ENCODE measurements around the gene SSMEM1.
"Not testable (repeated sequence)": the region's sequence is repeated elsewhere in the genome, so short reads cannot be mapped to it uniquely, and the experiment has no call there.

SSMEM1 gene, protein sequence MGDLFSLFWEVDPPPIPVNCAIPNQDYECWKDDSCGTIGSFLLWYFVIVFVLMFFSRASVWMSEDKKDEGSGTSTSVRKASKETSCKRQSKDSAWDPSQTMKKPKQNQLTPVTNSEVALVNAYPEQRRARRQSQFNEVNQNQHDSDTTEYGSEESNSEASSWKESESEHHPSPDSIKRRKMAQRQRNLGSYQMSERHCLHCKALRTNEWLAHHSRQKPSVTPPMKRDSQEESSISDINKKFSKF

DNA sequence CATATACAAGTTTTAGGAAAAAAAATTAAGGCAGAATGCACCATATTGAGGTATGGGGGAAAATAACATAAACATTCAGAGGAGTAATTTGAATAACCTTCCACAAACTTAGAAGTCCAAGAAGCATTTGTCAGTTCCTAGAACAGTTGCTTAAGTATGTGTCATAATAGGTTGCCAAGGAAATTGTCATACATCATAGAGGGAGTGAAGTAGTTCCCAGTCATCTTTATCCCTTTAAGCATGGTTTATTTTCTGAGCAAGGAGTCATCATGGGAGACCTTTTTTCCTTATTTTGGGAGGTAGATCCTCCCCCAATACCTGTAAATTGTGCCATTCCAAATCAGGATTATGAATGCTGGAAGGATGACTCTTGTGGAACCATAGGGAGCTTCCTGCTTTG, at the start of gene SSMEM1:
SSMEM1 (plus strand) TSS at position 219 of the 400 bp plus-strand sequence; CDS start at position 270, 51 bp downstream.
- no peak for DNase-seq (ENCODE audit: low spot score)

DNA sequence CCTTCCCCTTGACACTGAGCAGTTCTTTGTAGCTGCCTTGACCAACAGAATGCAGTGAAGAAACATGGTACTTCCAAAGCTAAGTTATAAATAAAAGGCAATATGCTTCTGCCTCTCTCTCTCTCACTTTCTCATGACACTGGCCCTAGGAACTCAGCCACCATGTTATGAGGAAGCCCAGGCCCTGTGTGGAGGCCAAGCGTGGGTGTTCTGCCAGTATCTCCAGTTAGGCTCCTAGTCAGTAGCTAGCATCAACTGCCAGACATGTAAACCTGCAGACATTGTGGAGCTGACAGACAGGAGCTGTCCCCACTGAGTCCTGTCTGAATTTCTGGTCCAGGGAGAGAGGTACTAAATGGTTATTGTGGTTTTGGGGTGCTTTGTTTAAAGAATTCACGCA, 47.6 kb upstream of the SSMEM1 start:
- DNase-seq (ENCODE audit: low spot score): no peak

DNA sequence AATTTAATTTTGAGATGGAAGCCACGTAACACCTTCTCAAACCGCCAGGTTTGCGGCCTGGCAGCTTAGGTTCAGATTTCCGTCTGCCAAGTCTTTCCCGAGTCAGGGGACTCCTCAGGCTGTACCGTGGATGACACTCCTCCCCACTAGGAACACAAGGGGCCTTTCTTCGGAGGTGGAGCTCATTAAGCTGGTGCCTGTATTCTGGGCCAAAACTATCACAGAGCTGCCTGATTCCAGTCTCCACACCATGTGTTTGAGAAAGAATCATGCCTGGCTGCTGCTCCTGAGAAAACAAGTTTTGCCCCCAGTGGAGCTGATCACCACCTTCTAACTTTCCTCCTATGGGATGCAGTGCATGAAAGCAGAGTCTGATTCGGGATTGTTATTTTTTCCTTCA, 47.2 kb upstream of the SSMEM1 start:
- no peak for DNase-seq (ENCODE audit: low spot score)

DNA sequence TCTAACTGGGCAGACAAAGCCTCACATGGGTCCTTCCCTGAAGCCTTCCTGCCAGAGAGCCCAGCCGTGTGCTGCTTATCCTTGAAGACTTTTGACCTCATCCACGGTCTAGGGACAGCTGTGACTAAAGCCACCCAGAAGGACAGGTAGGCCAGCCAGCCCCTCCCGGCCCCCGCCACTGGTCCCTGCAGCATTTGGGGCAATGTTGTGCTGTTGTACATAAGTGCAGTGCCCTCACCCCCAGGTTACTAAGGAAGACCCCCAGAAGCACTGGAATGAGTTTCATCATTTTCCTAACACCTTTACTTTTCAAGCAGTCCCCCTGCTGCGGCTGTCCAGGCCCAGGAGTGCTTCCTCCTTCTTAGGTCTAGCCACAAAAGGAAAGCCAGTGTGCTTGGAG, 45.5 kb upstream of the SSMEM1 start:
- DNase-seq (ENCODE audit: low spot score): no peak

DNA sequence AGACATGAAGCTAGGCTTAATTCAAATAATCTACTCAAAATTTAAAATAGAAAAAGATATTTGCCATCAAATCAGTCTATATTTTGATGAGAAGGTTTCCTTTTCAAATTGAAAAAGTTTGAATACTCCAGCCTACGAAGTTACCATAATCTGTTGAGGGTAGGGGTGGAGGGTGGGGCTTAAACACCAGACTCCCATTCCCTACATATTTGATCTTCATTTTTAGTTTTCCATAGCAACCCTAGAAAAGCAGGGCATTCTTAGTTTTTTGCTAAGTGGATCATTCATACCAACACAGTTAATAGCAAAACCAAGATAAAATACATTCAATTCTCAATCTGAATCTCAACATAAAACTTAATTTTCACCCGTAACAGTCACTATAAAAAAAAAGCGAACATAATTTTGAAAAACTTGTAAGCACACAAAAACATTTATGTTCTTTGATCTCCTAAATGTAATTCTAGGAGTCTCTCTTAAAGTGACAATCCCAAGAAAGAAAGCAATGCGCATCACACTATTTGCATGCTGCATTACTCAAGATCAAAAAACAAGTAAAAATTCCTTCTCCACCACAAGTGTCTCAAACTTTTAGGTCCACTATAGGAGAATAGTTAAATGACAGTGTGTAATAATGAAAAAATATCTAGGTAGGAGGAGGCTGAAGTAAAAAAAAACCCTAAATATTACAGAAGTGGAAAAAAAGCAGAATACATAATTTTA, 33.3 kb upstream of the SSMEM1 start:
- DNase-seq (ENCODE audit: low spot score): no peak

DNA sequence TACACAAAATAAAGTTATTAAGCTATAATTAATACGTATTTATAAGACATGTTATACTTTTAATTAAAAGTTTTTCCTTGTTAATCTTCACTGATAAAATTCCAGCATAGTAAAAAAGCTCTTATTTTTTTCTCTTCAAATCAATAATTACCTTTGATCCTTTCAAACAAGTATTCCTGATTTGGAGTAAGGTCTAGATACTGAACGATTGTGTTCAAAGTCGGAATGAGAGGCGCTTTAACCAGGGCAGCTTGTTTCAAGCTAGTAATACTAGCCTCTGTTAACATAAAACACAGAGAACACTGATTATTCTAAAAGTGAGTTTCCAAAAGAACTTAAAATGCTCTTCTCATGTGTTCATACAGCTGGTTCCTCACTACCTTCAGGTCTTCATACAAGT, 29.4 kb upstream of the SSMEM1 start:
- no peak for DNase-seq (ENCODE audit: low spot score)

DNA sequence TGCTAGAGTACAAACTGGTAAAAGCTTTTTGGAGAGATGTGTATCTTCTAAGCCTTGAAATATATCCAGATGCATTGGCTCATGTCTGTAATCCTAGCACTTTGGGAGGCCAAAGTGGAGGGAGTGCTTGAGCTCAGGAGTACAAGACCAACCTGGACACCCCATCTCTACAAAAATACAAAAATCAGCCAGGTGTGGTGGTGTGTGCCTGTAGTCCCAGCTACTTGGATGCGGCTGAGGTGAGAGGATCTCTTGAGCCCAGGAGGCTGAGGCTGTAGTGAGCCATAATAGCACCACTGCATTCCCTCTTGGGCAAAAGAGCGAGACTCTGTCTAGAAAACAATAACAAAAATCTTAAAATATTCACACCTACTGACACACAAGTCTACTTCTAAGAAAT, 28.0 kb upstream of the SSMEM1 start:
- no peak for DNase-seq (ENCODE audit: low spot score)

DNA sequence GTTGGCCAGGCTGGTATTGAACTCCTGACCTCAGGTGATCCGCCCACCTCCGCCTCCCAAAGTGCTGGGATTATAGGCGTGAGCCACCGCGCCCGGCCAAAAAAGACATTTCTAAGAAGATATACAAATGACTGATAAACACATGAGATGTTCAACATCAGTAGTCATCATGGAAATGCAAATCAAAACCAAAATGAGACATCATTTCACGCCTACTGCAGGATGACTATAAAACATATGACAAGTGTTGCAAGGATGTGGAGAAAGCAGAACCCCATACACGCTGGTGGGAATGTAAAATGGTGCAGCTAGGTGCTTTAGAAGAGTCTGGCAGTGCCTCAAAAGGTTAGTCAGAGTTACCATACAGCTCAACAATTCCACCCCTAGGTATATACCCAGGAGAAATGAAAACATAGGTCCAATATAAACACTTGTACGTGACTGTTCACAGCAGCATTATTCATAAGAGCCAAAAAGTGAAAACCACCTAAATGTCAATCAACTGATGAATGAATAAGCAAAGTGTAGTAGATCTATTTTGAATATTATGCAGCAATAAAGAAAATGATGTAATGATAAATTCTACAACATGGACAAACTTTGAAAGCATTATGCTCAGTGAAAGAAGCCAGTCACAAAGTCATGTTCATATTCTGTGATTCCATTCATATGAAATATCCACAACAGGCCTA, 26.9 kb upstream of the SSMEM1 start:
- no peak for DNase-seq (ENCODE audit: low spot score)

DNA sequence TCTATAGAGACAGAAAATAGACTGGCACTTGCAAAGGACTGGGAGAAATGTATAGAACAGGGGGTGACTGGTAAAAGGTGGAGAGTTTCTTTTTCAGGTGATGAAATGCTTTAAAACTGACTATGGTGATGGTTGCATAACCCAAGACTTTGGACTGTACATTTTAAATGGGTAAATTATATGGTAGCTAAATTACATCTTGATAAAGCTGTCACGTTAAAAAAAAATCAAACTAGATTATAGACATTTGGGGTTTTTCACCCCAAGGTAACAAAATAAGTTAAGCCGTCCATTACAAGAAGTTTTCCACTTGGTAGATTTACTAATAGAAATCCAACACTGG, 26.4 kb upstream of the SSMEM1 start:
- no peak for DNase-seq (ENCODE audit: low spot score)

DNA sequence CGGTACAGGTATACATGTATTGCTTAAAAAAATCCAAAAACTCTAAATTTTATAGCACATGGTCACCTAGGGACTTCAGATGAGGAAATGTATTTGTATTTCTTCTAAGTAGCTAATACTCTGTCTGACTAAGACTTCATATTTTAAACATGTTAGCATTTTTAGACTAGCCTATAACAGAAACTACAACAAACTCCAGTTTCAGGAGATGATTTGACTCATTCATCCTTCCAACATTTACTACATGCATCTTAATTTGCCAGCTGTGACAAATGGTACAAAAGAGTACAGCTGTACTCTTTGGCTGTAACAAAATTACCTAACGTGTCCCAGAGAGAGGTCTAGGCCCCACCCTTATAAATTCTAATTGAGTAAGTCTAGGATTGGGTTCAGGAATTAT, 24.7 kb upstream of the SSMEM1 start:
- no peak for DNase-seq (ENCODE audit: low spot score)

DNA sequence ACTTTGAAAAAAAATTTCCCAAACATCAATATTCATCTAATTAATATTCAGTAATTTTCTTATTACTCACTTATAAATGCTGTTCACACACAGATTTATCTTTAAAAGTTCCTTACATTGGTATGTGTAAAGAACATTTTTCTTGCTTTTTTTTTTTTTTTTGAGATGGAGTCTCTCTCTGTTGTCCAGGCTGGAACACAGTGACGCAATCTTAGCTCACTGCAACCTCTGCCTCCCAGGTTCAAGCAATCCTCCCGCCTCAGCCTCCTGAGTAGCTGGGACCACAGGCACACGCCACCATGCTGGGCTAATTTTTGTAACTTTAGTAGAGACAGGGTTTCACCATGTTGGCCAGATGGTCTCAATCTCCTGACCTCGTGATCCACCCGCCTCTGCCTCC, 23.3 kb upstream of the SSMEM1 start:
- DNase-seq (ENCODE audit: low spot score): not testable (repeated sequence)

DNA sequence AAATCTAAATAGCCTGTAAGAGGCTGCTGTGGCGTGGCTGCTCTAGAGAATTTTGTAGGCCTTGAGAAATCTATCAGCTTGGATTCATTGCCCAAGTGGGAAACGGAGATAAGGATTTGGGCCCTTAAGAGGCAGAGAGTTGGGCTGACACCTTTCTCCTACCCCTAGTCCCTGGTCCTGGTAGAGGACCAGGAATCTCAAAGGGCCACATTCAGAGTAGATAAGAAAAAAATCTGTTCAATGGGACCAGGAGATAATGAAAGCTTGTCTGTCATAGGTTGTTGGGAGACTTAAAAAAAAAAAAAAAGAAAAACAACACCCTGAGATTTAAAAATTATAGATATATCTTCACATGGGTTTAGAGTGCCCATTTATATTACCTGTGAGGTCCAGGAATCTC, 20.3 kb upstream of the SSMEM1 start:
- no peak for DNase-seq (ENCODE audit: low spot score)

DNA sequence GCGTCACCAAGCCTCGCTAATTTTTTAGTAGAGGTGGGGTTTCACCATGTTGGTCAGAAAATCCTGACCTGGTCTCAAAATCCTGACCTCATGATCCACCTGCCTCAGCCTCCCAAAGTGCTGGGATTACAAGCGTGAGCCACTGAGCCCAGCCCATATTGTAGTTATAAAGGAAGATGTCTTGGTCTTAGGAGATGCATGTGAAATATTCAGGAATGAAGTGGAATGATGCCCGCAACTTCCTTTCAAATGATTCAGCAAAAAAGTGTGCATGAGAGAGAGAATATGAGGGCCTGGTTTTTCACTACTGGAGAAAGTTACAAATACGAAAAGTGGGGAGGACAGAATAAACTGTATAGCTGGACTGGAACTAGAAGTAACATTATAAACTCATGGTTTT, 18.3 kb upstream of the SSMEM1 start:
- no peak for DNase-seq (ENCODE audit: low spot score)

DNA sequence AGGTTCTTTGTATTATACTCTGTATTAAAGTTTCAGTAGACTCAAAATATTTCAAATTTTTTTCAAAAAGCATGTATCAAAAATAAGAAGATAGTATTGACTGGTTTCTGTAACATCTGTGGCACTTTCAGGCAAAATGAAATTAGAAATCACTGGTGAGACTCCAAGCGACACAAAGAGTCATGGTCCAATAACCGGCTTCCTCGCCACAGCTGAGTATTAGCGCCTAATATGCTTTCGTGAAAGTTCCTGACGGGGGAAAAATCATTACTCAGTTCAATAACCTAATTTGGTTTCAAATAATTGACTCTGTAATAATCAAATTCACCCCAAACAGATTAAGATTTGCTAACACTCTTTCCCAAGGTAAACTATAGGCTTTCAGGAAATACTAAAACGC, 15.9 kb upstream of the SSMEM1 start:
- no peak for DNase-seq (ENCODE audit: low spot score)

DNA sequence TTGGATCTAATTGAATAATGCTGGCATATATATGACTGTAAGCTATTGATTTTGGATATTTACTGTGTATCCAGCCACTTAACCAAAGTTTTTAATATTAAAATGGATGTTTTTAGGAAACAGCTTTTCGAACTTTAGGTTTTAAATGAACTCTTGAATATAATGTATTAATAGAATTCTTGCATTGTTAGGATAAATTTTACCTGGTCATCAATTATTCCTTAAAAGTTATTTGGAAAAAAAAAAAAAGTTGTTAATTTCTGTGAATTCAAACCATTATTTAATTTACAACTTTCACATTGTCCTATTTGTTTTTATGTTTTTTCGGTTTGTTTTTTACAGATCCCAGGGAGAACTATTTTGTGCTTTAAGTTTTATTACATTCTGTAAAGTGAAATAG, 12.3 kb upstream of the SSMEM1 start:
- DNase-seq (ENCODE audit: low spot score): no peak

DNA sequence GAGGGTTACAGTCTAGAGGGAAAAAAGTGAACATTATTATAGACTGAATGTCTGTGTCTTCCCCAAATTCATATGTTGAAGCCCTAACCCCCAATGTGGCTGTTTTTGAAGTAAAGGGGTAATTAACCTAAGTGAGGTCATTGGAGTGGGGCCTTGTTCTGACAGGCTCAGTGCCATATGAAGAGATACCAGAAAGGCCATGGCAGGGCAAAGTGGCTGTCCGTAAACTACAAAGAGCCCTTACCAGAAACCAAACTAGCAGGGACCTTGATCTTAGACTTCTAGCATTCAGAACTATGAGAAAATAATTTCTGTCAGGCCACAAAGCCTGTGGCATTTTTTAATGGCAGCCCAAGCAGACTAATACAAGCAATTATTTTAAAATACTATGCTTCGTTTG, 11.2 kb upstream of the SSMEM1 start:
- DNase-seq (ENCODE audit: low spot score): no peak

DNA sequence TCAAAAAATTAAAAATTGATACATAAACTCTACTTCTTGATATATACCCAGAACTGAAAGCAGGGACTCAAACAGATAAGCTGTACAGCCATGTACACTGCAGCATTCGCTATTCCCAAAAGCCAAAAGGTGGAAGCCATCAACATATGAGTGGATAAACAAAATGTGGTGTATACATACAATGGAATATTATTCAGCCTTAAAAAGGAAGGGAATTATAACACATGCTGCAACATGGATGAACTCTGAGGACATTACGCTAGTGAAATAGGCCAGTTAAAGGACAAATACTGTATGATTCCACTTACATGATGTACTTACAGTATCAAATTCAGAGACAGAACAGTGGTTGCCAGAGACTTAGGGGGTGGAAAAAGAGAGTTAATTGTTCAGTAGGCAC, 10.6 kb upstream of the SSMEM1 start:
- no peak for DNase-seq (ENCODE audit: low spot score)

DNA sequence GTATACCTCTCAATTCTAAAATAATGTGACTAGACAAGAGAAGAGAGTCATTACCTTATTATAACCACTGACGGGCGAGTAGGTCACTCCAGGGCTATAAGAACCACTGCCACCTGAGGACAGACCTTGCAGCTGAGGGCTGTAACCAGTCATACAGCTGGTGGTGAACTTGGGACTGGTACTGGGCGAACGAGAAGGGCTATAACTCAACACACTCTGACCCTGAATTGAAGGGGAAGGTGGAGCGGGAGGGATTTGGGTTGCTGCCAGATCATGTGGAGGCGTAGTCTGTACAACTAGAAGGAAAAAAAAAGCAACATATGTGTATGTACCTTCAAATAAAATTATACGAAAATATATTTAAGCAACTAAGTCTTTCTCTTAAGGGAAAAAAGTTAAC, 5.9 kb upstream of the SSMEM1 start:
- DNase-seq (ENCODE audit: low spot score): no peak

DNA sequence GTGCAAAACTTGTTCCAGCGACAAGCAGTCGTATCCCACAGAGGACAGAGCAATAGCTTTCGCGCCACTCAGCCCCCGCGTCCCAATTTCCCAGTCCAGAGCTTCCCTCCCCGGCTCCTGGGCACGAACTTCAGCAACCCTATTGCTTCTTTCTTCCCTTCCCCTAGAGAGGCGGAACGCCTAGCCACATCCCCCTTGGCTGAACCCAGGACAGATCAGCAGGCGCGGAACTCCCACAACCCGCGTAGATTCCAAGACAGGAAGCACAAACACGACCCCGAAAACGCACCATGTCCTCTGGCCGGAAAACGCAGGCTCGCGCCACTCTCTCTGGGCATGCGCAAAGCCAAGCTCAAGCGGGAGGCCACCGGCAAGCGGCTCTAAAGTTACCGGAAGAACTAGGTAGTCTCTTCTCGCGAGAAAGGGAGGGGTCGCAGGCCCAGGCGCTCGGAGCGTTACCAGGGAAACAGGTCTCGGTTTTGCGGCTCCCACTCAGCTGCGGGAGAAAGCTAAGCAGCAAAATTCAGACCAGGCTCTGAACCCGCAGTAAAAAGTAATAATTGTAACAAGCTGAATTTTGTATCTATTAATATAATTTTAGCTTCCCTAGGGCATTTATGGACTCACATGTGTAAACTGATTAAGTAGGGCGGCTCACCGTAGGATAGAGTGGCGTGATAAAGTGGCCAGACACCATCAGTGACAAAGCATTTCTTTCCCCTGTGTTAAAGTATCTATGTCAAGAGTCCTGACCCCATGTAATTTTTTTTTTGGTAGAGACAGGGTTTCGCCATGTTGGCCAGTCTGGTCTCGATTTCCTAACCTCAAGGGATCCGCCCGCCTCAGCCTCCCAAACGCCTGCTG, 2.3 kb upstream of the SSMEM1 start, which contains the start of gene TMEM209:
TMEM209 (minus strand) TSS at position 323 of the 864 bp plus-strand sequence; CDS start at position 292, 31 bp downstream.
- DNase-seq (ENCODE audit: low spot score): peak; percentile 98

DNA sequence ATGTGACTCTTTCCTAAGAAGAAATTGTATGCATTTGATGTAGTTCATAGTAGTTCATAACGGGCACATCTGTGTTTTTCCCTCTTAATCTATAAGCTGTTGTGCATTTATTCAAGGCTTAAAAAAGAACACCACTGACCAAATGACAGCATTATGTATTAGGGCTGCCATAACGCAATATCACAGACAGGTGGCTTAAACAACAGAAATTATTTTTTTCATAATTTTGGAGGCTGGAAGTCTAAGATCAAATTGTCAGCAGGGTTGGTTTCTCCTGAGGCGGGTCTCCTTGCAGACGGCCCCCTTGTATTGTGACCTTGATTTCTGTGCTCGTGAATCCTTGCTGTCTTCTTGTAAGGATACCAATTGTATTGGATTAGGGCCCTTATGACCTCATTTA, 627 bp upstream of the SSMEM1 start:
- DNase-seq (ENCODE audit: low spot score): no peak

DNA sequence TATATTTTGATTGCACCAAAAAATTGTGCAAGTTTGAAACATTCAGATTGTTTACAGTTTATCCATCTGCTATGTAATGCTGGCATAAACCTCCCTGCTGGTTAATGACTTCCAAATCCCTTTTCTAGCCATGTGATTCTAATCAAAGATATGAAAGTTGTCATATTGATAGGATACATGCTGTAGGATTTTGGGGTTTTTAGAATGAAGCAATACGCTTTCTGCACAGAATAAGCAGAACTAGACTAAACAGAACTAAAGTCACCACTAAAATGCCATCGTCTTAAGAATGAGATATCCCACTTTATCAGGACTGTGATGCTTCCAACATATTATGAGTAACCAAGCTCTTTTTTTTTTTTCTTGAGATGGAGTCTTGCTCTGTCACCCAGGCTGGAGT, 856 bp downstream of the SSMEM1 start:
- no peak for DNase-seq (ENCODE audit: low spot score)

DNA sequence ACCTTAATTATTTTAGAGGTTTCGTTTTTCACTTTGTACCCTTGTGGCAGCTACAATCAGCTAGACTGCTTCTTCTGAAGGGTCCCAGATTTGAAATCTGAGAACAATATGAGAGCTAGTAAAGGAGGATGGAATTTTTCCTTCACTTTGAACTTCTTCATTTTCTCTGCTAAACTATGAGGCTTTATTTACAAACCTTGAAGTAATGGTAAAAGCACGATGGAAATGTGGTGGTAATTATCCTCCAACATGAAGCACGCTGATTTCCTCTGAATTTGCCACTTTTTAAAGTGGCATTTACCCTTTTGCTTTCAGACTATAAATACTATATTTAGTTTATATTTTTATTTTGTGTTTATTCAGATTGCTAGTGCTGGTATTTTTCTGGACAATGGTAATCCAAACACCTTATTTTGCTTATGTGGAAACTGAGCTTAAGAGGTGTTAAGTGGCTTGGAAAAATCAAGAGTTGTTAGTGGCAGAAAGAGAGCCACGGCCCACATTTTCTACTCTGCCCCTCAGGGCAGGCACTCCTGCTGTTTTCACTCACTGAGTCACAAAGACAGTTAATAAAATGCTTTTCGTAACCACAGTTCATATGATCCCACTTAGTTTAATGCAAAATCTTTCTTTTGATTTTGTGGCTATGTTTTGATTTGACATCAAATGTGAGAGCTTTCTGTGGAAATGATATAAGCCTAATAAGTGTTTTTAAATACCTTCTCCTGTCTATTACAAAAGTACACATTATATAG, 2.7 kb downstream of the SSMEM1 start:
- no peak for DNase-seq (ENCODE audit: low spot score)
